ENCODE results near the gene SLC16A10. TPM values are rescaled to one million over a fixed set of nuclear protein-coding genes. Genes with fewer than 3 reads are reported as not detected.
"Not testable (repeated sequence)": the region's sequence is repeated elsewhere in the genome, so short reads cannot be mapped to it uniquely, and the experiment has no call there.

SLC16A10 gene
- total RNA-seq, 3 donors from 2014 or later = 4.1 to 6.0 (median 5.8) TPM

GRCh38 chr6:111105578-111105977 lies 18.3 kb downstream of the SLC16A10 start:
- Mint-ChIP-seq H3K27me3 (ENCODE audit: low read depth) (no peaks in the 10 kb centered on the region), H3K36me3 (ENCODE audit: insufficient read depth) (peaks cover 2% of the 10 kb centered on the region), H3K9me3 (peaks cover 9% of the 10 kb centered on the region), H3K4me1 (ENCODE audit: low read depth) (peaks cover 7% of the 10 kb centered on the region), H3K4me3 (no peak overlapping the region)
- ATAC-seq (peak; percentile 62 to 75), DNase-seq (peak; percentile 8)

- no peak overlapping the region for H3K4me3 Mint-ChIP-seq
- DNase-seq (no peak), ATAC-seq (no peak)
- no peaks in the 10 kb centered on the region for H3K27me3 Mint-ChIP-seq (ENCODE audit: low read depth)
- peaks cover 7% of the 10 kb centered on the region for H3K4me1 Mint-ChIP-seq (ENCODE audit: low read depth)
- peaks cover 9% of the 10 kb centered on the region for H3K9me3 Mint-ChIP-seq
- H3K36me3 Mint-ChIP-seq (ENCODE audit: insufficient read depth) = peaks cover 2% of the 10 kb centered on the region
These were observed 20.3 kb downstream of the SLC16A10 start for GRCh38 chr6:111107589-111107988.

GRCh38 chr6:111110036-111110435 lies 22.7 kb downstream of the SLC16A10 start:
- no peak for DNase-seq
- ATAC-seq = no peak
- Mint-ChIP-seq H3K4me1 (ENCODE audit: low read depth) (peaks cover 20% of the 10 kb centered on the region), H3K36me3 (ENCODE audit: insufficient read depth) (peaks cover 2% of the 10 kb centered on the region), H3K9me3 (peaks cover 9% of the 10 kb centered on the region), H3K27me3 (ENCODE audit: low read depth) (no peaks in the 10 kb centered on the region), H3K4me3 (no peak overlapping the region)

GRCh38 chr6:111113336-111114086 lies 26.2 kb downstream of the SLC16A10 start:
- DNase-seq (peak; percentile 27), ATAC-seq (peak; percentile 92 to 93)
- no peaks in the 10 kb centered on the region for H3K9me3 Mint-ChIP-seq
- H3K4me3 Mint-ChIP-seq = peak overlapping the region; percentile 14
- no peaks in the 10 kb centered on the region for H3K27me3 Mint-ChIP-seq (ENCODE audit: low read depth)
- H3K4me1 Mint-ChIP-seq (ENCODE audit: low read depth) = peaks cover 20% of the 10 kb centered on the region
- H3K36me3 Mint-ChIP-seq (ENCODE audit: insufficient read depth) = no peaks in the 10 kb centered on the region

GRCh38 chr6:111114087-111114443 lies 26.8 kb downstream of the SLC16A10 start:
- H3K4me3 Mint-ChIP-seq = peak overlapping the region; percentile 14
- H3K9me3 Mint-ChIP-seq = no peaks in the 10 kb centered on the region
- ATAC-seq (peak; percentile 60 to 63), DNase-seq (no peak)
- no peaks in the 10 kb centered on the region for H3K36me3 Mint-ChIP-seq (ENCODE audit: insufficient read depth)
- no peaks in the 10 kb centered on the region for H3K27me3 Mint-ChIP-seq (ENCODE audit: low read depth)
- H3K4me1 Mint-ChIP-seq (ENCODE audit: low read depth) = peaks cover 20% of the 10 kb centered on the region

- H3K4me1 Mint-ChIP-seq (ENCODE audit: low read depth) = peaks cover 20% of the 10 kb centered on the region
- no peaks in the 10 kb centered on the region for H3K36me3 Mint-ChIP-seq (ENCODE audit: insufficient read depth)
- no peak for ATAC-seq
- H3K27me3 Mint-ChIP-seq (ENCODE audit: low read depth) = no peaks in the 10 kb centered on the region
- DNase-seq = no peak
- no peaks in the 10 kb centered on the region for H3K9me3 Mint-ChIP-seq
- H3K4me3 Mint-ChIP-seq = no peak overlapping the region
These were observed 27.2 kb downstream of the SLC16A10 start for GRCh38 chr6:111114482-111114881.

GRCh38 chr6:111118826-111119225 lies 31.5 kb downstream of the SLC16A10 start:
- DNase-seq (no peak), ATAC-seq (no peak)
- Mint-ChIP-seq H3K4me1 (ENCODE audit: low read depth) (peaks cover 27% of the 10 kb centered on the region), H3K36me3 (ENCODE audit: insufficient read depth) (no peaks in the 10 kb centered on the region), H3K4me3 (no peak overlapping the region), H3K27me3 (ENCODE audit: low read depth) (no peaks in the 10 kb centered on the region), H3K9me3 (no peaks in the 10 kb centered on the region)

- DNase-seq (no peak), ATAC-seq (no peak)
- no peak overlapping the region for H3K4me3 Mint-ChIP-seq
- no peaks in the 10 kb centered on the region for H3K27me3 Mint-ChIP-seq (ENCODE audit: low read depth)
- H3K4me1 Mint-ChIP-seq (ENCODE audit: low read depth) = peaks cover 22% of the 10 kb centered on the region
- no peaks in the 10 kb centered on the region for H3K36me3 Mint-ChIP-seq (ENCODE audit: insufficient read depth)
- H3K9me3 Mint-ChIP-seq = no peaks in the 10 kb centered on the region
These were observed 32.4 kb downstream of the SLC16A10 start for GRCh38 chr6:111119571-111120329.

- Mint-ChIP-seq H3K4me1 (ENCODE audit: low read depth) (peaks cover 16% of the 10 kb centered on the region), H3K36me3 (ENCODE audit: insufficient read depth) (no peaks in the 10 kb centered on the region), H3K27me3 (ENCODE audit: low read depth) (no peaks in the 10 kb centered on the region), H3K4me3 (no peak overlapping the region), H3K9me3 (no peaks in the 10 kb centered on the region)
- no peak for ATAC-seq
- no peak for DNase-seq
These were observed 34.6 kb downstream of the SLC16A10 start for GRCh38 chr6:111121789-111122350.

GRCh38 chr6:111122458-111123286 lies 35.4 kb downstream of the SLC16A10 start:
- H3K4me1 Mint-ChIP-seq (ENCODE audit: low read depth) = peaks cover 16% of the 10 kb centered on the region
- H3K36me3 Mint-ChIP-seq (ENCODE audit: insufficient read depth) = no peaks in the 10 kb centered on the region
- peak; percentile 53 to 79 for ATAC-seq
- no peaks in the 10 kb centered on the region for H3K27me3 Mint-ChIP-seq (ENCODE audit: low read depth)
- DNase-seq = no peak
- no peaks in the 10 kb centered on the region for H3K9me3 Mint-ChIP-seq
- no peak overlapping the region for H3K4me3 Mint-ChIP-seq

- Mint-ChIP-seq H3K4me3 (no peak overlapping the region), H3K4me1 (ENCODE audit: low read depth) (peaks cover 16% of the 10 kb centered on the region), H3K9me3 (no peaks in the 10 kb centered on the region), H3K27me3 (ENCODE audit: low read depth) (no peaks in the 10 kb centered on the region), H3K36me3 (ENCODE audit: insufficient read depth) (no peaks in the 10 kb centered on the region)
- no peak for ATAC-seq
- DNase-seq = no peak
These were observed 37.1 kb downstream of the SLC16A10 start for GRCh38 chr6:111124406-111124805.

GRCh38 chr6:111129013-111129412 lies 41.7 kb downstream of the SLC16A10 start:
- Mint-ChIP-seq H3K4me3 (no peak overlapping the region), H3K9me3 (no peaks in the 10 kb centered on the region), H3K27me3 (ENCODE audit: low read depth) (no peaks in the 10 kb centered on the region), H3K4me1 (ENCODE audit: low read depth) (no peaks in the 10 kb centered on the region), H3K36me3 (ENCODE audit: insufficient read depth) (no peaks in the 10 kb centered on the region)
- no peak for ATAC-seq
- DNase-seq = no peak

GRCh38 chr6:111131018-111131417 lies 43.7 kb downstream of the SLC16A10 start:
- not testable (repeated sequence) for ATAC-seq; DNase-seq; H3K36me3 Mint-ChIP-seq (ENCODE audit: insufficient read depth); H3K4me1 Mint-ChIP-seq (ENCODE audit: low read depth); H3K4me3 Mint-ChIP-seq; H3K9me3 Mint-ChIP-seq; H3K27me3 Mint-ChIP-seq (ENCODE audit: low read depth)

- not testable (repeated sequence) for DNase-seq; H3K4me3 Mint-ChIP-seq; H3K4me1 Mint-ChIP-seq (ENCODE audit: low read depth); H3K27me3 Mint-ChIP-seq (ENCODE audit: low read depth); H3K36me3 Mint-ChIP-seq (ENCODE audit: insufficient read depth); ATAC-seq; H3K9me3 Mint-ChIP-seq
These were observed 45.4 kb downstream of the SLC16A10 start for GRCh38 chr6:111132669-111133068.
